Measurements from ENCODE around the gene DDX19B.
A peak's percentile ranks its signal among the peaks of the same experiment; 100 is the strongest.
"Not testable (repeated sequence)": the region's sequence is repeated elsewhere in the genome, so short reads cannot be mapped to it uniquely, and the experiment has no call there.

The DDX19B gene

DNA sequence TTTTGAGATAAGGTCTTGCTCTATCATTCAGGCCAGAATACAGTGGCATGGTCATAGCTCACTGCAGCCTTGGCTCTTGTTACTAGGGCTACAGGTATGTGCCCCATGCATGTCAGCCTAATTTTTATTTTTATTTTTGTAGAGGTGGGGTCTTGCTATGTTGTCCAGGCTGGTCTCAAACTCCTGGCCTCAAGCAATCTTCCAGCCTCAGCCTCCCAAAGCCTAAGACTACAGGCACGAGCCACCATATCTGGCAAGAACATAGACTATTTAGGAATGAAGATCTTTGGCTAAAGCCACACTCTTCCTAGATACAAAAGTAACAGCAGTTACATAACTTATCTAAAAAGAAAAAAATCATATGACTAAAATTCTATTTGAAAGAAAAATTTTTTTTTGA lies 32.1 kb downstream of the DDX19B start:
- Histone ChIP-seq H3K4me1 (ENCODE audit: insufficient read depth, low read length) (no peaks in the 10 kb centered on the region), H3K27ac (ENCODE audit: low read depth, low read length) (no peak overlapping the region), H3K9me3 (ENCODE audit: low read length) (no peaks in the 10 kb centered on the region), H3K36me3 (ENCODE audit: insufficient read depth, low read length) (peaks cover 35% of the 10 kb centered on the region), H3K4me3 (ENCODE audit: low read depth in 1 of 2, low read length in 2 of 2) (no peak overlapping the region), H3K27me3 (ENCODE audit: control insufficient read depth in 1 of 2, insufficient read depth in 2 of 2, low read length in 2 of 2) (no peaks in the 10 kb centered on the region), H3K9ac (ENCODE audit: low read length) (no peak overlapping the region)

GRCh38 chr16:70331588-70332358 lies 32.8 kb downstream of the DDX19B start:
- Histone ChIP-seq H3K27me3 (ENCODE audit: control insufficient read depth in 1 of 2, insufficient read depth in 2 of 2, low read length in 2 of 2) (no peaks in the 10 kb centered on the region), H3K4me1 (ENCODE audit: insufficient read depth, low read length) (no peaks in the 10 kb centered on the region), H3K27ac (ENCODE audit: low read depth, low read length) (no peak overlapping the region), H3K9me3 (ENCODE audit: low read length) (no peaks in the 10 kb centered on the region), H3K4me3 (ENCODE audit: low read depth in 1 of 2, low read length in 2 of 2) (no peak overlapping the region), H3K9ac (ENCODE audit: low read length) (no peak overlapping the region), H3K36me3 (ENCODE audit: insufficient read depth, low read length) (peaks cover 35% of the 10 kb centered on the region)

GRCh38 chr16:70332728-70333127 lies 33.7 kb downstream of the DDX19B start:
- not testable (repeated sequence) for H3K4me3 ChIP-seq (ENCODE audit: low read depth in 1 of 2, low read length in 2 of 2); H3K9ac ChIP-seq (ENCODE audit: low read length); H3K9me3 ChIP-seq (ENCODE audit: low read length); H3K27me3 ChIP-seq (ENCODE audit: control insufficient read depth in 1 of 2, insufficient read depth in 2 of 2, low read length in 2 of 2); H3K4me1 ChIP-seq (ENCODE audit: insufficient read depth, low read length); H3K27ac ChIP-seq (ENCODE audit: low read depth, low read length)
- peaks cover 35% of the 10 kb centered on the region for H3K36me3 ChIP-seq (ENCODE audit: insufficient read depth, low read length)

DNA sequence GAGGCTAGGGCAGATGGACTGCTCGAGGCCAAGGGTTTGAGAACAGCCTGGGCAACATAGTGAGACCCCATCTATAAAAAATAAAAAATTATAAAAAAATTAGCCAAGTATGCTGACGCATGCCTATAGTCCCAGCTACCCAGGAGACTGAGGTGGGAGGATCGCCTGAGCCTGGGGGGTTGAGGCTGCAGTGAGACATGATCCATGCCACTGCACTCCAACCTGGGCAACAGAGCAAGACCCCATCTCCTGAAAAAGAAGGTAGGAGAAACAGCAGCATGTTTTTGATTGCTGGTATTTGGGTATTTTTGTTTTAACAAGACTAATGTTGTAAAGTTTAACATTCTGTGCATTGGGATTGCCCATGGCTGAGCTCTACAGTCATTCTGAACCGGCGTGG lies 38.8 kb downstream of the DDX19B start:
- no peak overlapping the region for H3K9ac ChIP-seq (ENCODE audit: low read length)
- H3K27me3 ChIP-seq (ENCODE audit: control insufficient read depth in 1 of 2, insufficient read depth in 2 of 2, low read length in 2 of 2) = no peaks in the 10 kb centered on the region
- H3K9me3 ChIP-seq (ENCODE audit: low read length) = no peaks in the 10 kb centered on the region
- no peaks in the 10 kb centered on the region for H3K4me1 ChIP-seq (ENCODE audit: insufficient read depth, low read length)
- no peak overlapping the region for H3K27ac ChIP-seq (ENCODE audit: low read depth, low read length)
- H3K36me3 ChIP-seq (ENCODE audit: insufficient read depth, low read length) = peaks cover 18% of the 10 kb centered on the region
- H3K4me3 ChIP-seq (ENCODE audit: low read depth in 1 of 2, low read length in 2 of 2) = no peak overlapping the region

- Histone ChIP-seq H3K9ac (ENCODE audit: low read length) (no peak overlapping the region), H3K36me3 (ENCODE audit: insufficient read depth, low read length) (no peaks in the 10 kb centered on the region), H3K4me3 (ENCODE audit: low read depth in 1 of 2, low read length in 2 of 2) (no peak overlapping the region), H3K9me3 (ENCODE audit: low read length) (no peaks in the 10 kb centered on the region), H3K27ac (ENCODE audit: low read depth, low read length) (no peak overlapping the region), H3K4me1 (ENCODE audit: insufficient read depth, low read length) (peaks cover 7% of the 10 kb centered on the region), H3K27me3 (ENCODE audit: control insufficient read depth in 1 of 2, insufficient read depth in 2 of 2, low read length in 2 of 2) (no peaks in the 10 kb centered on the region)
Measured at GRCh38 chr16:70341600-70341999, 42.6 kb downstream of the DDX19B start.

DNA sequence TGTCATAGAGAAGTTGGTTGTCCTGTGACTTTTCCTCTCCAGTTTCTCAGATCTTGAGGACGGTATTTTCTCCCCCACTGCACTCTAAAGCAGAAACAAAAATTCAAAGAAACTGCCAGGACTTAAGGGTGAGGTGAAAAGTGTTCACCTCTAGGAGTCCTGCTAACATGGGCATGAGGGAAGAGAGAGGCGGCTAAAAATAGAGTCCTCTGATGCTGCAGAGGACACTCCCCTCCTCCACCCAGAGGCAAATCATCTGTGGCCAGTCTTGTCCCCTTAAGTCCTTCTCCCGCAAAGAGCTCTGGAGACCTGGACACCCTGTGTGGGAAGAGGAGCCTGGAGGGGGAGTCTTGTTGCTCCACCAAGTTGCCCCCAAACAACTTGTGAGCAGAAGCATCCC lies 43.0 kb downstream of the DDX19B start:
- Histone ChIP-seq H3K9me3 (ENCODE audit: low read length) (no peaks in the 10 kb centered on the region), H3K4me3 (ENCODE audit: low read depth in 1 of 2, low read length in 2 of 2) (no peak overlapping the region), H3K27ac (ENCODE audit: low read depth, low read length) (no peak overlapping the region), H3K9ac (ENCODE audit: low read length) (no peak overlapping the region), H3K27me3 (ENCODE audit: control insufficient read depth in 1 of 2, insufficient read depth in 2 of 2, low read length in 2 of 2) (no peaks in the 10 kb centered on the region), H3K4me1 (ENCODE audit: insufficient read depth, low read length) (peaks cover 7% of the 10 kb centered on the region), H3K36me3 (ENCODE audit: insufficient read depth, low read length) (no peaks in the 10 kb centered on the region)

- Histone ChIP-seq H3K27ac (ENCODE audit: low read depth, low read length) (no peak overlapping the region), H3K4me3 (ENCODE audit: low read depth in 1 of 2, low read length in 2 of 2) (peak overlapping the region; percentile 18 to 73), H3K27me3 (ENCODE audit: control insufficient read depth in 1 of 2, insufficient read depth in 2 of 2, low read length in 2 of 2) (no peaks in the 10 kb centered on the region), H3K4me1 (ENCODE audit: insufficient read depth, low read length) (peaks cover 19% of the 10 kb centered on the region), H3K9me3 (ENCODE audit: low read length) (no peaks in the 10 kb centered on the region), H3K9ac (ENCODE audit: low read length) (peak overlapping the region; percentile 76), H3K36me3 (ENCODE audit: insufficient read depth, low read length) (peaks cover 12% of the 10 kb centered on the region)
Measured at GRCh38 chr16:70345840-70346239, 46.9 kb downstream of the DDX19B start.

- Histone ChIP-seq H3K4me1 (ENCODE audit: insufficient read depth, low read length) (peaks cover 19% of the 10 kb centered on the region), H3K4me3 (ENCODE audit: low read depth in 1 of 2, low read length in 2 of 2) (no peak overlapping the region), H3K9ac (ENCODE audit: low read length) (no peak overlapping the region), H3K9me3 (ENCODE audit: low read length) (no peaks in the 10 kb centered on the region), H3K27me3 (ENCODE audit: control insufficient read depth in 1 of 2, insufficient read depth in 2 of 2, low read length in 2 of 2) (no peaks in the 10 kb centered on the region), H3K27ac (ENCODE audit: low read depth, low read length) (no peak overlapping the region), H3K36me3 (ENCODE audit: insufficient read depth, low read length) (peaks cover 17% of the 10 kb centered on the region)
Measured at GRCh38 chr16:70348991-70349390, 50.0 kb downstream of the DDX19B start.

- Histone ChIP-seq H3K4me3 (ENCODE audit: low read depth in 1 of 2, low read length in 2 of 2) (no peak overlapping the region), H3K9me3 (ENCODE audit: low read length) (no peaks in the 10 kb centered on the region), H3K4me1 (ENCODE audit: insufficient read depth, low read length) (peaks cover 19% of the 10 kb centered on the region), H3K36me3 (ENCODE audit: insufficient read depth, low read length) (peaks cover 17% of the 10 kb centered on the region), H3K9ac (ENCODE audit: low read length) (no peak overlapping the region), H3K27ac (ENCODE audit: low read depth, low read length) (no peak overlapping the region), H3K27me3 (ENCODE audit: control insufficient read depth in 1 of 2, insufficient read depth in 2 of 2, low read length in 2 of 2) (no peaks in the 10 kb centered on the region)
Measured at GRCh38 chr16:70349783-70350182, 50.8 kb downstream of the DDX19B start.

GRCh38 chr16:70359552-70359951 lies 60.6 kb downstream of the DDX19B start:
- Histone ChIP-seq H3K4me3 (ENCODE audit: low read depth in 1 of 2, low read length in 2 of 2) (no peak overlapping the region), H3K27me3 (ENCODE audit: control insufficient read depth in 1 of 2, insufficient read depth in 2 of 2, low read length in 2 of 2) (no peaks in the 10 kb centered on the region), H3K36me3 (ENCODE audit: insufficient read depth, low read length) (peaks cover 68% of the 10 kb centered on the region), H3K4me1 (ENCODE audit: insufficient read depth, low read length) (no peaks in the 10 kb centered on the region), H3K9ac (ENCODE audit: low read length) (no peak overlapping the region), H3K9me3 (ENCODE audit: low read length) (no peaks in the 10 kb centered on the region), H3K27ac (ENCODE audit: low read depth, low read length) (no peak overlapping the region)

- Histone ChIP-seq H3K4me1 (ENCODE audit: insufficient read depth, low read length) (no peaks in the 10 kb centered on the region), H3K27me3 (ENCODE audit: control insufficient read depth in 1 of 2, insufficient read depth in 2 of 2, low read length in 2 of 2) (no peaks in the 10 kb centered on the region)
Measured at GRCh38 chr16:70364399-70364798, 65.4 kb downstream of the DDX19B start.

DNA sequence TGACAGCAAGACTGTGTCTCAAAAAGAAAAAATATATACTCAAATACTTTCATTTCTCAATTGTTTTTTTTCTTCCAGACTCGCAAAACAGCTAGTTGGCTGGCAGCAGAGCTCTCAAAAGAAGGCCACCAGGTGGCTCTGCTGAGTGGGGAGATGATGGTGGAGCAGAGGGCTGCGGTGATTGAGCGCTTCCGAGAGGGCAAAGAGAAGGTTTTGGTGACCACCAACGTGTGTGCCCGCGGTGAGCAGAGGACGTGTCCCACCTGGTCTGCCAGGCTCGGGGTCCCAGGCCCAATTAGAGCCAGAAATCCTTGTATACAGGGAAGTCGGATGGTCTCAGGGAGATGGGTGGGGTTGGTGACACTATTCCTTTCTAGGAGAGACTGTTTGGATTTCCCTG lies 71.2 kb downstream of the DDX19B start:
- peaks cover 50% of the 10 kb centered on the region for H3K36me3 ChIP-seq (ENCODE audit: insufficient read depth, low read length)

More at GRCh38 chr16:70364399-70364798, 65.4 kb downstream of the DDX19B start:
- peaks cover 59% of the 10 kb centered on the region for H3K36me3 ChIP-seq (ENCODE audit: insufficient read depth, low read length)
- H3K9me3 ChIP-seq (ENCODE audit: low read length) = no peaks in the 10 kb centered on the region
- H3K27ac ChIP-seq (ENCODE audit: low read depth, low read length) = no peak overlapping the region
- H3K9ac ChIP-seq (ENCODE audit: low read length) = no peak overlapping the region
- H3K4me3 ChIP-seq (ENCODE audit: low read depth in 1 of 2, low read length in 2 of 2) = no peak overlapping the region

More for the DNA sequence above, 71.2 kb downstream of the DDX19B start:
- not testable (repeated sequence) for H3K27ac ChIP-seq (ENCODE audit: low read depth, low read length); H3K4me1 ChIP-seq (ENCODE audit: insufficient read depth, low read length); H3K9ac ChIP-seq (ENCODE audit: low read length); H3K9me3 ChIP-seq (ENCODE audit: low read length); H3K27me3 ChIP-seq (ENCODE audit: control insufficient read depth in 1 of 2, insufficient read depth in 2 of 2, low read length in 2 of 2); H3K4me3 ChIP-seq (ENCODE audit: low read depth in 1 of 2, low read length in 2 of 2)

Measured in muscle layer of colon (tissue), 2 donors.